Left lobe of liver (tissue), 2 donors: ENCODE measurements around the gene DNAJC8. TPM values are rescaled to one million over a fixed set of nuclear protein-coding genes. Genes with fewer than 3 reads are reported as not detected.
A peak's percentile ranks its signal among the peaks of the same experiment; 100 is the strongest.

Experiments
- ATAC-seq: fragments of 200-7000 bp; cut with Tn5 transposase; one replicate; pipeline ENCODE4 v1.9.1; 2020; ENCODE audit warnings: mild to moderate bottlenecking, moderate library complexity
- DNase-seq: peaks from one replicate; pipeline ENCODE4 v3.0.0-alpha.2; 2020; ENCODE audit warnings: low spot score
- total RNA-seq: library from RNA; stranded (reverse); gene quantifications from one replicate; pipeline ENCODE4 v1.2.1, GENCODE V29; 2021
- donor health status: DM: no; HTN: no; CAD: no; lungs with moderate emphysema.
- donor health status: DM: no; HTN: yes; CAD: no.

Gene DNAJC8
- 23.6 TPM for total RNA-seq

- peak; percentile 60 for ATAC-seq
- DNase-seq: peak; percentile 95
Observed at GRCh38 chr1:28232558-28233263, at the start of gene DNAJC8. DNAJC8 (minus strand) TSS chr1:28233029; CDS start chr1:28232998, 31 bp downstream.

DNA sequence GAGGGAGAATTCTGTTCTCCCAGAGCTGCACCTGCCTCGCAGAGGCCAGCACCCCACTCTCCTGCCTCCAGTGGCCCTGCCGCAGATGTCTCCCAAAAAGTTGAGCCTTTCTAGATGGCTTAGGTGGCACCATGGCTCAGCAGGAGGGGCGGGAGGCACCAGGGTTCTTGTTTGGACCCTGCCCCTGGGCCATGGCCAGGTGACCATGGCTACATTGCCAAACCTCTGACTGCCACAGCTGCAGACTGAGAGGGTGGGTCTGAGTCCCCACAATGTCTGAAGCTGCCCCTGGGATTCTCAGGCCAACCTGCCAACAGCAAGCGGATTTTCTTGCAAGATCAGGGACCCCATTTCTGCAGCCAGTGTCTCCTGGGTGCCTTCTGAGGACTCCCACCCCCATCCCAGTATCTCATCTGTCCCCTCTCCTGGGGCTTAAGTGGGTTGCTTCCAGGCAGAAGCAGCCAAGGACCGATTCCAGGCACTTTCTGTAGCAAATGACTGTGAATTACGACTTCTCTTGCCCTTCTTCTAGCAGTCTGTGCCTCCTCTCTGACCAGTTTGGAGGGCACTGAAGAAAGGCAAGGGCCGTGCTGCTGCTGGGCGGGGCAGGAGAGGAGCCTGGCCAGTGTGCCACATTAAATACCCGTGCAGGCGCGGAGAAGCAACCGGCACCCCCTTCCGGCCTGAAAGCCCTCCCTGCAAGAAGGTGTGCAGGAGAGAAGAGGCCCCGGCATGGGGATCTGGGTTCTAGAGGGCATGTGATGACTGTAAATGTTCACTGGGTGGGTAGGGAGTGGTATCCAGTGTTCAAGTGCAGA lies 49.0 kb upstream of the DNAJC8 start:
- ATAC-seq (peak; percentile 57), DNase-seq (peak; percentile 78)

DNA sequence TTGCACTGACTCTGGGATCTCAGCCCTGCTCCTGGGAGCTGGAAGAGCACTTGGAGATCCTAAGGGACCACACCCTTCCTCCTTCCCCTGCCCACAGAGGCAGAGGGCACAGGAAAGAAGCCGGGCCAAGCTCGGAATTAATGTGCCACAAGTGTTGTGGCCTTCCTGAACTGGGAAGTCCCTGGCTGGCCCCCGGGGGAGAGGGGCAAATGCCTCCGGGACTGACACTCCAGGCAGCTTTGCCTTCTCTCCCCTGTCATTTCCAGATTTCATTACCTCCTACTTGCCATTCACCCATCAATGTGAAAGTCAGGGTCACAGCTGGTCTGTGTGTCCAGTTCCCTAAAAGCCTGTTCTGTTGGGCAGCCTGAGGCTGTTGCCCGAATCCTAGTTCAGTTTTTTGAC lies 48.1 kb upstream of the DNAJC8 start:
- peak; percentile 1 for ATAC-seq

DNA sequence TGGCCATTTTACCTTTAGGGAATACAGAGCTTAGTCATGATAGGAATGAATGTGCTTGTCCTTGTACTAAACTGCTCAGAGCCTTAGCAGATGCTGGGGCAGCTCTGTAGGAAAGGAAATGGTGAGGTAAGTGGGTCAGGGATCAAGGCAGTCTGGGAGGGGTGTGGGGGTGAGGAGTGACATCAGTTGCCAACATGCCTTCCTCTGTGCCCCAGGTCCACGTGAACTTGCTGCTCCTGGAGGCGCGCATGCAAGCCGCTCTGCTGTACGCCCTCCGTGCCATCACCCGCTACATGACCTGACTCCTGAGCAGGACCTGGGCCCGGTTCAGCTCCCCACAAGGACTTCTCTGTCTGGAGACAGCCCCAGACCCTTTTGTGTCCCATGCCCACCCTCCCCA lies 47.7 kb upstream of the DNAJC8 start:
- ATAC-seq: peak; percentile 6
- peak; percentile 59 for DNase-seq

More for the DNA sequence above, 48.1 kb upstream of the DNAJC8 start:
- DNase-seq: no peak

GRCh38 chr1:28279721-28280120 lies 46.9 kb upstream of the DNAJC8 start:
- DNase-seq (no peak), ATAC-seq (no peak)

DNA sequence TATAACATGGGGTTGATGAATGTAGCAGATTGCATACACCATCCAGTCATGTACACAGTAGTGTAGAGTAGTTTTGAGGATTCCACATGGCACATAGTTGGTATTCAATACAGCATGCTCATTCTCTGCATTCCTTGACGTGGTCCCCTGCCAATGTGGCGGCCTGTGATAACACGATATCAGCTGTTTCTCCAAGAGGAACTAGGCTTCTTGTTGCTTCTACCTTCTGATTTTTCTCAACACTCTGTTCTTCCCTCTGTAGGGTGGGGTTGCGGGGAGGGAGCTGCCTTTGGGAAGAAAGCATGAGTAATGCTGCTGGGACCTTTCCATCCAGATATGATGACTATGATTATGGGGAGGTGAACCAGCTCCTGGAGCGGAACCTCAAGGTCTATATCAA lies 45.9 kb upstream of the DNAJC8 start:
- ATAC-seq: no peak
- no peak for DNase-seq

DNA sequence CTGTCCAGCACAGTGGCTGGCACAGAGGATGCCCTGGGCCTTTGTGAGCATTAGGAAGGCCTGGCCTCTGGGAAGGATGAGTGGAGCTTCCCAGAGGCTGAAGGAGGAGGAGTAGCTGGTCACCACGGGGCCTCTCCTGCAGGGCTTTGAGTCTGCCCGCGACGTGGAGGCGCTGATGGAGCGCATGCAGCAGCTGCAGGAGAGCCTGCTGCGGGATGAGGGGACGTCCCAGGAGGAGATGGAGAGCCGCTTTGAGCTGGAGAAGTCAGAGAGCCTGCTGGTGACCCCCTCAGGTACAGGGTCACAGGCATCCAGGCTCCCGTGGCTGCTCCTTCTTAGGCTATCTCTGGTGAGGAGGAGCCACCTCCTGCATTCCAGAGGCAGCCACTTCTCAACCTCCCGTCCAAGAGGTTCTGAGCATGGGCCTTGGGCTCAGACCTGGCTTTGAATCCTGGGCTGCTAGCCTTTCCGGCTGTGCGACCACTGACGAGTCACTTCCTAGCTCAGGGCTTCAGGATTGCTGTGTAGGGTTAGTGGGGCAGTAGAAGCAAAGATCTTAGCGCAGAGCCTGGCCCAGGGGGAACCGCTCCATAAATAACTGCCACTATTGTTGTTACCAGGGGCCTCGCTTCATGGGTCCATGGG lies 40.5 kb upstream of the DNAJC8 start:
- no peak for ATAC-seq

DNA sequence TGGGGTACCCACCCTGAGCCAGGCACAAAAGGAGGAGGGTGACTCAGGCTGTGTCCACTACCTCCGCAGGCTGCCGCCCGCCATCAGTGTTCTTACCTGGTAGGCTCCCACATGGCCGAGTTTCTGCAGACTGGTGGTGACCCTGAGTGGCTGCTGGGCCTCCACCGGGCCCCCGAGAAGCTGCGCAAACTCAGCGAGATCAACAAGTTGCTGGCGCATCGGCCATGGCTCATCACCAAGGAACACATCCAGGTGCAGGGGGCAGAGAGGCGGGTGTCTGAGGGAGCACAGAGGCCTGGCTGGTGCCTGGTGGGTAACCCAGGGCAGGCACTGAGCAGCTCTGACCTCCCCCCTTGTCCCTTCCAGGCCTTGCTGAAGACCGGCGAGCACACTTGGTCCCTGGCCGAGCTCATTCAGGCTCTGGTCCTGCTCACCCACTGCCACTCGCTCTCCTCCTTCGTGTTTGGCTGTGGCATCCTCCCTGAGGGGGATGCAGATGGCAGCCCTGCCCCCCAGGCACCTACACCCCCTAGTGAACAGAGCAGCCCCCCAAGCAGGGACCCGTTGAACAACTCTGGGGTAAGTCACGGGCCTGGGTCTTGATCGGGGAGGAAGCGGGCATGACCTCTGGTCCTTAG lies 39.5 kb upstream of the DNAJC8 start:
- no peak for DNase-seq
- ATAC-seq: no peak

More for the DNA sequence above, 40.5 kb upstream of the DNAJC8 start:
- DNase-seq: no peak

DNA sequence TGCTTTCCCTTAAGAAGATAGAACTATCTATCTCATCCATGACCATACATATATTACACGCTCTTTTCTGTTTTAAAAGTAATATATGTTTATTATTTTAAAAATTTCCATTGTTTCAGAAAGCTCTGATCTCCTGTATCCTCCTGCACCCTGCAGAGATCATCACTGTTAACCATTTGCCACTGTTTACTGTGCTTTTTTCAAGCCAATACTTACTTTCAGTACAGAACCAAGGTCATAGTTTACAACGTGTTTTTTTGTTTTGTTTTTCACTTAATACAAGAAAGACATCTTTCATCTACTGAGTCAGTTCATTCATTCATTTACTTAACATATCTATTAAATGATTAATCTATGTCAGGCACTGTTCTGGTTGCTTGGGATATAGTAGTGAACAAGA lies 36.7 kb upstream of the DNAJC8 start:
- DNase-seq (no peak), ATAC-seq (peak; percentile 72)

DNA sequence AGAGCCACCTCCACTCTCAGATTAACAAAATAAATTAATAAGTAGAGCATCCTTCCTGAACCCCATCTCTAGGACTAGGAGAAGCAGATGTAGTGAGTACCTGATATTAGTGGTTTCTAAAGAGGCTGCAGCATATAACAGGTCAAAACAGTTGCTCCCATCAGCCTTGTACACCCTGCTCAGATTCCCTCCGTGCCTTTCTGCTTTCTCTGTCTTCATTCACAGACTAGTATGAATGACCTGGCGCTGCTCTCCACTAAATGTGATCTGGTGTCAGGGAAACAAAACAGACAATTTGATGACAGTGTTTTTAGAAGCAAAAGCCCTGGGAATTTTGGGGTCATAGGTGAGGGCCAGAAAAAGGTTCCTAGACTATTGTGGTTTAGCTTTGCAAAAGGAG lies 34.8 kb upstream of the DNAJC8 start:
- ATAC-seq (no peak), DNase-seq (no peak)

DNA sequence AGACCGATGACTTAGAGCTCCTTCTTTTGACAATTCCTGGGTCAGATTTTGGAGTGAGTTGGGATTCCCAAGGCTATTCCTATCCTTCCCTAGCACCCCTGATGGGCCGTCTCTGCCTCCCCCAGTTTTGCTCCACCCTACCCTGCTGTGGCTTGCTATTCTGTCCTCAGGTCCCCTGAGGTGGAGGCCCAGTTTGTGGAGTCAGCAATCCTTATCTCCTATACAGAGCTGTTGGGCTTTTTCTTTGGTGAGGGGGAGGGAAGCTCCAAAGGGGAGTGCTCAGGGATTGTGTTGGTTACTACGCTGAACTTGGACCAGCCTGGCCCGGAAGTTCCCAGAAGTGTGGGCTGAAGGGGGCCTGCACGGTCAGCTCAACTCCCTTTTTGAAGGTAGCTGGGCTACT lies 34.1 kb upstream of the DNAJC8 start:
- ATAC-seq: peak; percentile 33
- no peak for DNase-seq

GRCh38 chr1:28265577-28265976 lies 32.7 kb upstream of the DNAJC8 start:
- no peak for ATAC-seq
- no peak for DNase-seq

DNA sequence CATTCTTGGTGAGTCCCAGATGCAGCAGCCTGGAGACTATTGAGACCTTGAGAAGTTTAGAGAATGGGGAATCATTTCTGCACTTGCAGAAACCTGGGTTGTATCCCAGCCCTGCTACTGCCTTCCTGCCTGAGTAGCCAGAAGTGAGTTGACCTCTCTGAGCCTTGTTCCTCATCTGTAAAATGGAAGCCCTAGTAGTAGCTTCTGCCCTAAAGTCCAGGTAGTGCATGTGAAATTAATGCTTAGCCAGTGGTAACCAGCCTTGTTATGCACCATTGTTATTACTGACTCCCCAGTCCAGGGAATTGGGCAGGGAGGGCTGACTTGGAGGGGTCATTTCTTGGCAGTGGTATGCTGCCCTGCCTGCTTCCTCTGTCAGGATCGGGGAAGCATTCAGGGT lies 32.1 kb upstream of the DNAJC8 start:
- ATAC-seq (no peak), DNase-seq (no peak)

DNA sequence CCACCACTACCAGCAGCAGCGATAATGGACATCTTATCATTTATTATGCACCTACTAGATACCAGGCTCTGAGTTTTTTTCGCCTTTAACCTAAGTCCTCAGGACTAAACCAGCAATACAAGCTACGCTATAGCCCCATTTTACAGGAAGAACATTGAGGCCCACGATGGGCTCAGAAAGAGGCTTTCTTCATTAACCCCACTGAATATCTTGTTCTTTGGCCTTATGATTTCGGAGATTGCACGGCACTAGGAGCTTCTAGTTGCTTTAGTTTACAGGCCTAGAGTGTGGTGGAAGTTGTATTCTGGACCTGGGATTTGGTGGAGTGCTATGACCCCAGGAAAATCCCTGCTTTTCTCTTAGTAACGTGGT lies 28.0 kb upstream of the DNAJC8 start:
- ATAC-seq (no peak), DNase-seq (no peak)

GRCh38 chr1:28259934-28260802 lies 27.3 kb upstream of the DNAJC8 start:
- DNase-seq: peak; percentile 68
- peak; percentile 43 for ATAC-seq

DNA sequence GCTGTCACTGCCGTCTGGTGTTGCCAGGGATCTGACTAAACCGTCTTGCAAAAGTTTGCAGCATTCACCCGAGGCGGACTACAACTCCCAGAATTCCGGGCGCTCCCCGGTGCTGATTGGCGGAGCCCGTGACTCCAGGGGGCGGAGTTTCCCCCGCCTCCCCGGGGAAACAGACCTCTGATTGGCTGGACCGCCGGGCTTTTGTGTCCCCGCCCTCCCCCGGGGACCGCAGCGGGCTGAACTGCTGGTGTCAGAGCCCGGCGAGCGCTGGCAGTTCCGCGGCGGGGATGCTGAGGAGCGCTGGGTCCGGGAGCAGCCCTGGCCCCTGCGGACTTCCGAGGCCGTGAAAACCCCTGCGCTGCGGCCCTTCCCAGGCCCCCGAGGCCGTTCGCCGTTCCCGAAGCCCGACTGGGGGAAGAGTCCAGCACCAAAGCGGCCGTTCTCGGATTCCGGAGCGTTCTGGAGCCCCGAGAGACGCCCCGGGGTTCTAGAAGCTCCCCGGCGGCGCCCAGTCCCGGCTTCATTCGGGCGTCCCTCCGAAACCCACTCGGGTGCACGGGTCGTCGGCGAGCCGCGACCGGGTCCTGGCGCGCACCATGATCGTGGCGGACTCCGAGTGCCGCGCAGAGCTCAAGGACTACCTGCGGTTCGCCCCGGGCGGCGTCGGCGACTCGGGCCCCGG lies 26.6 kb upstream of the DNAJC8 start, which contains the start of gene SESN2:
Gene SESN2, plus strand, starts transcription at position 267 of the 682 bp plus-strand sequence. Its CDS starts 330 bp downstream, at position 597.
- DNase-seq: peak; percentile 100

DNA sequence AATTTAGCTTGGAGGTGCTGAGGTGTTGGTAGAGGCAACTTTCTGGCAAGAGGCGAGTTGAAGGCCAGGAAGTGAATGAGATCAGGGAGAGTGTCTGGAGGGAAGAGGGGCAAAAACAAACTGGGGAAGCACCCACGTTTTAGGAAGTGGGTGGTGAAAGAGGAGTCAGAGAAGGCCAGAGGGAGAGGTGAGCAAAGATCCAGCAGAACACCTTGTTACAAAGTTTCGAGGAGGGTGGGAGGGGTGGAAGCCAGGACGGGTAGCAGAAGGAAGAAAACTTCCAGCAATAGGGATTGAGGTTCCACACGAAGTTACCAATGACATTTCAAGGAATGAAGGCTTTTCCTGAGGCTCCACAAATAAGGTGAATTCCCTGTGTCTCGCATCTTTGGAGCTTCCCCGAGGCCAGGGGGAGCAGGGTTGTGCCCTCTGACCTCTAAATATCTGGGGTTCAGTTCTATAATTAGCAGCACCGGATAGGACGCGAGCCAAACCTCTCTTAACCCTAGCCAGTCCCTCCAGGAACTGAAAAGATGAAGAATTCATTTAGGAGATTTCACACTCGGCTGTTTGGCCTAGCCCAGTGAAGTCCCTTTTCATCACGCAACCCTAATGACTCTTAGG lies 25.9 kb upstream of the DNAJC8 start:
- ATAC-seq (no peak), DNase-seq (no peak)

More for the DNA sequence above, 26.6 kb upstream of the DNAJC8 start, which contains the start of gene SESN2:
- ATAC-seq: peak; percentile 90

DNA sequence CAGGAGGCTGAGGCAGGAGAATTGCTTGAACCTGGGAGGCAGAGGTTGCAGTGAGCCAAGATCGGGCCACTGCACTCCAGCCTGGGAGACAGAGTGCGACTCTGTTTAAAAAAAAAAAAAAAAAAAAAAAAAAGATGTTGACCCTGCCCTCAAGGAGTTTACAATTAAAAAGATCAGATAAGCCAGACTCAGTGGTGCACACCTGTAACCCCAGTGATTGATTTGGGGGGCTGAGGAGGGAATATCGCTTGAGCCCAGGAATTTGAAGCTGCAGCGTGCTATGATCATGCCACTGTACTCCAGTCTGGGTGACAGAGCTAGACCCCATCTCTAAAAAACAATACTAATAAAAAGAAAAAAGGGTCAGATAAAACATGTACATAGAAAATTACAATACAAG lies 24.9 kb upstream of the DNAJC8 start:
- DNase-seq: no peak
- ATAC-seq: no peak

DNA sequence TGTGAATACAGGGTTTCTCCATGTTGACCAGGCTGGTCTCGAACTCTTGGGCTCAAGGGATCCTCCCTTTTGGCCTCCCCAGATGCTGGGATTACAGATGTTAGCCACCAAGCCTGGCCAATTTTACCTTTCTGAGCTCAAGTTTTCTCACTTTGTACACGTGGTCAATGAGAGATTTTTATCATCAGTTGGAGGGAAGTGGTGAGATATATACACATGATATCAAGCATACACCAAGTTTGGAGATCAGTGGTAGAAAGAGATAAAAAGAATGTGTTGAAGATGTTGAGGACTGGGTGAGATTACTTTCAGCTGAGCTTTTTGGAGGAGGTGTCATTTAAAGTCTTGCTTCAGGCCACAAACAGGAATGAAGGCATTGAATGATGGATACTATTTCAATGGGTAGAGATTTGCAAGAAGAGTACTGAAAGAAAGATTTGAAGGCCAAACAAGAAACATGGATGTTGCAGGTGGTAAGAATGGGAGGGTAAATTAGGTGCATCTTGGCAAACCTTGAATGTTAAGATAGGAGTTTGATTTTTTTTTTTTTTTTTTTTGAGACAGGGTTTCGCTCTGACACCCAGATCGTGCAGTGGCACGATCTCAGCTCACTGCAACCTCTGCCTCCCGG lies 23.5 kb upstream of the DNAJC8 start:
- DNase-seq (no peak), ATAC-seq (no peak)
